Inflammatory macrophage treated with lipopolysaccharide for 4 hours (primary cell): Measurements from ENCODE around the gene RBBP8NL.

Experiments
- DNase-seq: peaks from one replicate; pipeline ENCODE4 v3.0.0-alpha.2; 2020

The RBBP8NL gene

DNA sequence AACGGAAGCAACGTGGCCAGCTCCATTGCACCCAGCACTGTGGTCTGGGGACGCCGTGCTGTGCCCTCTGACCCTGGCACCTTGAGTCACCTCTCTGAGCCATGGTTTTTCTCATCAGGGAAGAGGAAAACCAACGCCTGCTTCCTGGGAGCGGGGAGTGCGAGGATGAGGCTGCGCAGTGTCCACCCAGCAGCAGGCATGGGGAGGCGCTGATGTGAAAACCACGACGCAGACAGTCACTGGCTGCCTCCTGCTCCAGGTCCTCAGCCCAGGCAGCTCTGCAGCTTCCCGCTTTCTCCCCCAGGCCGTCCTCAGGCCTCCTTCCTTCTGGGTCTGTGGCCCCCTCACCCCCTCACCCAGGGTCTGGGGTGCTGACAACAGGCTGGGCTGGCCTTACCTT lies 34.5 kb upstream of the RBBP8NL start:
- DNase-seq, result no peak

DNA sequence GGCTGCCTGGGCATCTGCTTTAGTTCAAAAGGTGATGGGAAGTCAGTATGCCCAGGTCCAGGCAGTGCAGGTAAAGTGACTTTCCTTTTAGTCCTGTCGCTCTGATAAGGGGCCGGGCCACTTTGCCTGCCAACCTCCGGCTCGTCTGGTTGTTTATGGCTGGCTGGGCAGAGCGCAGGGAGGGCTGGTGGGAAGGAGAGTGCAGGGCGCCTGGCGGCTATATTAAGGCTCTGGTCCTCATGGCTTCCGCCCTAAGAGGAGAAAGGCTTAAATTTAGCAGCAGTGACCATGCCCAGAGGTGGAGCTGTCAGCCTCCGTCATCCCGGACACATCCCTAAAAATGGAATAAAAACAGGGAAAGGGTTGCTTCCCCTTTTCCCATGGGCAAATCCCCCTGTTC lies 33.8 kb upstream of the RBBP8NL start:
- DNase-seq, result no peak

DNA sequence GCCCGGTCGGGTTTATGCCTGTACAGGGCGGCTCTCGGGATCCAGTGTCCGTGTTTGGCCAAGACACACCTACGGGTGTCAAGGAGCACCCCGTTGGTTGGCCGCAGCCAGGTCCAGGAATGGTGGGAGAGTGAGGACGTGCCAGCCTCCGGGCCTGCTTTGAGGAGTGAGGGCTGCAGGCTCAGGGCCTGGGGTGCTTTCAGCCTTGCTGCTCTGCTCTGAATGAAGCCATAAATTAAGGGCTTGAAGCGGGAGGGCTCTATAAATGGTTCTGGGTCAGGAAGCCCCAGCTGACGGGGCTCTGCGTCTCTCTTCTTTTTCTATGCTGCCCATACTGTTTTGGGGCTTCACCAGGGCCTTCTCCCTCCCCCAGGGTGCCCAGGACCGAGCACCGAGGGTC lies 33.3 kb upstream of the RBBP8NL start:
- DNase-seq, result no peak

DNA sequence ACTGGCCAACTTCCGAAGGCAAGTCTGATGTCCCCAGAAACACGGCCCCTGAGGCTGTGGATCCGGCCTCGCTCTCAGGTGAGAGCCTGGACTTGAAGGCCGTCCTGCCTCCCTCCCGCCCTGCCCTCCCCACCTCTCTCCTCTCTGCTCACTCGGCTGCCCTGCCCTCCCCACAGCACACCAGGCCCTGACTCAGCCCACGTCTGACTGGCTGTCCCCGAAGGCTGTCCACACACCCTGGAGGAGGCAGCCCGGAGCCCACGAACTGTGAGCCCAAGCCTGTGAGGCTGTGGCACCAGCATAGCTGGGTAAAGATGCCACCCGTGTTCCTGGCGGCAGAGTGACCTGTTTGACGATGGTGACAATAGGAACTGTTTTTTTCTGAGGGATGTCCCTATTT lies 32.1 kb upstream of the RBBP8NL start:
- DNase-seq, result no peak

DNA sequence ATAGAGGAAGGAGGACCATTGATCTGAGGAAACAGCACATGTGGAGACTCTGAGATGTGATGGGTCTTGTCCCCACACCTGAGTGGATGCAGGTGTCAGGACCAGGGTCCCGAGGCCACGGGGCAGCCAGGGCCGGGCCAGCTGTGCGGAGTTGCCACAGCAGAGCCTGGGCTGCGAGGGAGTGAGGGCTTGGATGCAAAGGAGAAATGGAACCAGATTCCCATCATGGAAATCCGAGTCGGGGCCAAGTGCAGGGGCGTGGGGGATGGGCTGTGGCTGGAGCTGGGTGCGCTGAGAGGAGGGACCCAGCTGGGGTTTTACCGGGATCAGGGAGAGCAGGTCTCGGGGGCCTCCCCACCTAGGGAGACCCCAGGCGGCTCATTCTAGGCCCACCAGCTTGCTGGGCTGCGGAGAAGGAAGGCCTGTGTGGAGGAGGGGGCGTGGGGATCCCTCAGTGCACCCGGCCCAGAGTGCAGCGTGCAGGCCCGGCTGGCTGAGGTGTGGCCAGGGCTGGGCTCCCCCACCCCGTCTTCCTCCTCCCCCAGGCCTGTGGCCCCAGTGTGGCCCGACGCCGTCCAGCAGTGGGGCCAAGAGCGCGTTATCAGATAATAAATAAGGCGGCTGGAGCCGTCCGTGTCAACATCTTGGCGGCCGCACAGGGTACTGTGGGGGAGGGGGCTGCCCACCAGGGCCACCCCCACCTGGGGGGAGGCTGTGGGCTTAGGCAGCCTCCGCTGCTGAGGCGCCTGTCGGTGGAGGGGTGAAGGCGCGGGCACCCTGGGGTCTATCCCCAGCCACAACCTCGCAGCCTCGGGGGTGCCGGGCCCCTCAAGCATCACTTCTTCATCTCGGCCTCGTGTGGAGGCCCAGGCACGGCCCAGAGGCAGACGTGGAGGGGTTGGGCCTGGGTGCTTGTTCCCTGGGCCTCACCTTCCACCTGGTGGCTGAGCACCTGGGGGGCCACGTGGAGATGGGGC lies 31.2 kb upstream of the RBBP8NL start:
- DNase-seq, result no peak

DNA sequence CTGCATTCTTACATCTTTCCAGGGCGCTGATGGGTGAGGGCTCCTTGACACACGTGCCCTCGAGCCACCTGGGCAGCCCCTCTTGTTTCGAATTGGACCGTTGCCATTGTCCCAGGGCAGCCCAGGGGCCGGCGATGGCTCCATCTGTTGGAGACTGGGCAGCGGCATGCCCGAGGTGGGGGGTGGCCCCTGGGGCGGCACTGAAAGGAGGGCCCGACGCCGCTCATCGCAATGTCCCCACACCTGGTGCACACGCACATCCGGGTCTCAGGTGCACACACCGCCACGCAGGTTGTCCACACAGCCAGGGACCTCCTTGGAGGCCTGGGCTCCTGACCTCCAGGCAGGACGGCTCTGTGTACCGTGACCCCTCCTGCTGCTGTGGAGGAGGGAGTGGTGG lies 30.5 kb upstream of the RBBP8NL start:
- DNase-seq, result no peak

DNA sequence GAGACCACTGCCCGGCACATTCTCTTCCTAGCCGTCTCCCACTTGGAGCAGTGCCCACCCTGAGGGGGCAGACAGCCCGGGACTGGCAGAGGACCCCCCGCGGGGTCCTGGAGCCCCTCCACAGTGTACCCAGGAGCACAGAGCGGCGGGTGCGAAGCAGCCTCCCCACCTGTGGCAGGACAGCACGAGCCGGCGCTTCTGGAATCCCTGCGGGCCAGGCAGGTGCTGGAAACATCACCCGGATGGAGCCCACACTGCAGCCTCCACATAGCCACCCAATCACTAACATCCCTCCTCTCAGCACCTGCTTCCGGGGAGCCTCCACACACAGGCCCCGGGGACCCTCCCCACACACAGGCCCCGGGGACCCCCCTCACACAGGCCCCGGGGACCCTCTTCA lies 29.8 kb upstream of the RBBP8NL start:
- DNase-seq, result no peak

DNA sequence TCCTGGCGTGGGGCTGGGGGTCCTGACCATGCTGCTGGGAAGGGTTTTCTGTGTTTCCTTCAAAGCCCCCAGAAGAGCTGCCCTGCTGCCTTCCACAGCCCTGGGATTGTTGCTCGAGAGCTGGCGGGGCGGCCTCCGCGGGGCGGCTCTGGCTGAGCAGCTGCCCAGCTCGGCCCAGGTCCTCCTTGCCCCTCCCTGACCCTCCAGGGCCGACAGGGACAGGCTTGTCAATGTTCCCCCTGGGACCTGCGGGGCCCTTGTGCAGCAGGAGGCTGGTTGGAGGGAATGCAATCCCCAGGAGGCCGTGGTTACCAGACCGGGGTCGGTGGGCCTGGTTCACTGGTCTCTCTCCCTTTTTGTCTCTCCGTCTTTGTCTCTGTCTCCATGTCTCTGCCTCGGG lies 28.6 kb upstream of the RBBP8NL start:
- no peak for DNase-seq

DNA sequence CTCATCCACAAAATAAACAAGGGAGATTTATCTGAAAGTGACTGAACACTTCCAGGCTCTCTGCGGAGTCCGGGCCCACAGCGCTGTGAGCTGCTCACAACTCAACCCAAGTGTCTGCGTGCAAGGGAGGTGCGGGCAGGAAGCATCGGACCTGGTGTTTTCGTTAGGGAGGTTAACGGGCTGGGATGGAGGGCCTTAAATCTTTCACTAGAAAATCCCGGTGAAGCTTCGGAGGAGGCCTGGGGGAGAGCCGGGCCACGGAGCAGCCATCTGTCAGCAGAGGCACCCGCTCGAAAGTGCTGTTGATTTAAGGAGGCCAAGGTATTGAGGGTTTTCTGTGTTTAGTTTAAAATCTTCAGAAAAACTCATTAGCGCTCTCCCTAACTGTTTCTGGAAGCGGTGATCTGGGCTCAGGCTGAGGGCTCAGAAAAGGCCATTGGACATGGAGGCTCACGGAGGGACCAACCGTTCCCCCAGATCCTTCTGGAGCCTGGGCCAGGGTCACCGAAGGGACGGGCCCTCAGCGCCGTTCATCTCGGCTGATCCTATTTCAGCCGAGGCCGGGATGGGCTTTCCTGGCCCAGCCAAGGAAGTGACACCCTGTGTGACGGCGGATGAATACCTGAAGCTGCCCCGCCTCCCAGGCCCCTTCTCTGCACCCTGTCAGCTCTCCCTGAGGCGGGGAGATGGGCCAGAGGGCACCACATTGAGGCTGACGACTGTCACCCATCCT lies 27.7 kb upstream of the RBBP8NL start:
- no peak for DNase-seq

DNA sequence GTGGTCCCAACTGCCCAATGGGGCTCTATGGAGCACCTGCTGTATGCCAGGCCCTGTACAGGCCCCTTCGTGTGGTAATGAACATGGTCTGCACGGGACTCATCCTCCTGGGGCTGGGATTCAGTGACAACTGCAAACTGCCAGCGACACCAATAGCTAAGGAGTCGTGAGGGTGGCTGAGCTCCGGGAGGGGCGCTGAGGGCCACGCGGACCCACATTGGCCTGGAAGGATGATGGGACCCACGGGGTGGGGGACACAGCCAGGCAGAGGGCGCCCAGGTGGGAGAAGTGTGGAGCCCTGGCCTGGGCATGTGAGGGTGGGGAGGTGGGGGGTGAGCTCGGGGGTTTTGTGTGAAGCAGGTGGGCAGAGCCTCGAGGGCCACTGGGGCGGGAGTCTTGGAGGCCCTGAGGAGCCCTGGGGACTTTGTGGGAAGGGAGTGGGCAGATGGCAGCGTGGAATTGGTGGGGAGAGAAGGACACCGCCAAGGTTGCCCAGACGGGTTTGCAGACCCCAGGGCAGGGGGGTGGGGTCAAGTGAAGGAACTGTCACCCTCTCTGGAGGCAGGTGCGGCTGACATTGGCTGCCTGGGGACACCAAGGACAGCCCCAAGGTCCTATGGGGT lies 26.0 kb upstream of the RBBP8NL start:
- no peak for DNase-seq

DNA sequence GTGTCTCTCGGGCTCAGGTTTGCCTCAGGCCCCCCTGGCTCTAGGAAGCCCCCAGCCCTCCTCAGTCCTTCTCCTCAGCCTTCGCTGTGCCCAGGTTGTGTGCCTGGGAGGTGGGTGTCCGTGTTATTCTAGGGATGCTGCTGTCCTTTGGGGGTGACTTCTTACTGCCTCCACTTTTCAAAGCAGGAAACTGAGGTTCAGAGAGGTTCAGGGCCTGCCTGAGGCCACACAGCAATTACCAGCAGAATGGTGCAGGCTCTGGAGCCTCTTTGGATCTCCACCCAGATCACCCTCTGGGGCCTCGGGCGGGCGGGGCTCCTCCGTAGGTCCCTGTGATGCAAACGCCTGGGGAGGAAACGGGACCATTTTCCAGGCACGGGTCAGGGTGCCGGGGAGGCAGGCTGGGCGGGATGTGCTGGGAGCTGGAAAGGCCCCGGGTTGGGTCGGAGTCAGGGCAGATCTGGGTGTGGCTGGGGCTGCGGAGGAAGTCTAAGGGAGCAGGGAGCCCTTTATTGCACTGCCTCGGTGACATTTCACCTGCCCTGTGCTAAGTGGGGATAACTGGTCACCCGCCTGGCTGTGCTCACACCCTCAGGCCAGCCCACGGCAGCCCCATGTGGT lies 25.2 kb upstream of the RBBP8NL start:
- DNase-seq, result no peak

DNA sequence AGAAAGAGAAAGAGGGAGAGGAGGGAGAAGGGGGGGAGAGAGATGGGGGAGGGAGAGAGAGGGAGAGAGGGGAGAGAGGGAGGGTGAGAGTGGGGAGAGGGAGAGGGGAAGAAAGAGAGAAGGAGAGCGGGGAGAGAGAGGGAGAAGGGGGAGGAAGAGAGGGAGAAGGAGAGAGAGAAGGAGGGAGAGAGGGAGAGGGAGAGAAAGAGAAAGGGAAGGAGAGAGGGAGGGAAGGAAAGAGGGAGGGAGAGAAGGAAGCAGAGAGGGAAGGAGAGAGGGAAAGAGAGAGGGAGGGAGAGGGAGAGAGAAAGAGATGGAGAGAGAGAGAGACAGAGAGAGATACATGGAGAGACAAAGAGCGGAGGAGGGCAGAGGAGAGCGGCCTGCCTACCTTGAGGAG lies 24.6 kb upstream of the RBBP8NL start:
- DNase-seq, result no peak

DNA sequence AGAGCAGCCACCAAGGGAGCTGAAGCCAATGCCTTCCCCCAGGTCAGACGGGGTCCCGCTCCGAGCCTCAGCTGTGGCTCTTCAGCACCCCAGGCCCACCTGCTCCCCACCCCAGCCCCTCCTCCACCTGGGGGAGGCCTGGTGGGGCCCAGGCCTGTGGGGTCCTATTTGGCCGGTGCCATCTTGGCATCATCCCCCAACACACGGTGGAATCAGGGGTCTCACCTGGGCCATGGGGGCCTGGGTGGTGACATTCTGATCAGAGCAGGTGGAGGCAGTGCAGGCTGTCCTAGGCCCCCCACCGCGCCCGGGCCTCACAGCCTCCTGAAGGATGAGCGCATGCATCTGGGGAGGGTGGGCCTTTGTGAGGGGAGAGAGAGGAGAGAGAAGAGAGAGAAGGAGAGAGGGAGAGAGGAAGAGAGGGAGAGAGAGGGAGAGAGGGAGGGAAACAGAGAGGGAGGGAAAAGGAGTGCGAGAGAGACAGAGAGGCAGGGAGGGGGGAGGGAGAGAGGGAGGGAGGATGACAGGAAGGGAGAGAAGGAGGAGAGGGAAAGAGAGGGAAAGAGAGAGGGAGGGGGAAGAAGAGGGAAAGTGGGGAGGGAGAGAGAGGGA lies 23.9 kb upstream of the RBBP8NL start:
- no peak for DNase-seq

DNA sequence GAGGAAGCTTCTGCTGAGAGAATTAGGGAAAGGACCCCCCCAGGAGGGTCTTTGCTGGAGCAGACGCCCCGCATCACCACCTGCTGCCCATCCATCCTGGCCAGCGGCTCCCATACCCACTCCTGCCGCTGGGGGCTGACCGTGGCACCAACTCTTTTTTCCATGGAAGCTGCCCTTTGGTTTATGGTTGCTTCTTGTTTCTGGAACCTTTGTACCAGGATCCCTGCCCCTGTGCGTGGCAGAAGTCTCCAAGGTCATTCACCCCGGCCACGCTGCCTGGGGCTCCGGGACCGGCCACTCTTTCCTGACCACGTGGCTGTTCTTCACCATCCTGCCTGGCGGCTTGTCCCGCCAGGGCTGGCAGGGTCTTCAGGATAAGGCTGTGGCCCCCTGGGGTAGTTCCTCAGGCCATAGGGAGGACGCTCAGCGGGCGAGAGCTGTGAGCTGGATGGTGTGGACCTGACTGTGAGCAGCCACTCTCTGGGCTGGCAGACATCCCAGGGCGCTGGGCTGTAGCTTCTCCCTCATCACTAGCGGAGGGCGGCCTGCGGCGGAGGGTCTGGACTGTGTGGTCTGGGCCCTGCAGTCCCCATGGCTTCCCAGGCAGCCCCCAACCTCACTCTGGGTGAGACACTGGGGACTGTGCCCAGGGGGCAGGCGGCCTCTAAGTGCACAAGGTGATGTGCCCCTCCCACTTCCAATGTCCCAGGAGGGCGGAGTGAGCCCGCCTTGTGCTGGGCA lies 22.8 kb upstream of the RBBP8NL start:
- no peak for DNase-seq

DNA sequence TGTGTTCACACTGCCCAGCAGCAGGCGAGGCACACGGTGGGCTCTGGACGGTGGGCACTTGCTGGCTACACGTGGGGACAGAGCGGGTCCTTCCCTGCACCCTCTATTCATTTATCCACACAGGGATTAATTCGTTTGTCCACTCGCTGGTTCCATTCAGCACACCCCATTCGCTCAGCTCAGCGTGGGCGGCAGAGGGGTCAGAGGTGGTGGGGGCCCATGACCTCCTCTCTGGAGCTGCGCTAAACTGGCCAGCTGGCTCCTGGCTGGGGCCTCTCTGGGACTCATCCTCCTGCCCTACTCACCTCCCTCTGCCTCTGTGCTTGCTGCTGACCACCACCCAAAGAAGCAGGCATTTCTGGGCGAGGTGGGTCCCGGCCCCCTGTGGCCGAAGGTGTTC lies 21.4 kb upstream of the RBBP8NL start:
- DNase-seq, result no peak

DNA sequence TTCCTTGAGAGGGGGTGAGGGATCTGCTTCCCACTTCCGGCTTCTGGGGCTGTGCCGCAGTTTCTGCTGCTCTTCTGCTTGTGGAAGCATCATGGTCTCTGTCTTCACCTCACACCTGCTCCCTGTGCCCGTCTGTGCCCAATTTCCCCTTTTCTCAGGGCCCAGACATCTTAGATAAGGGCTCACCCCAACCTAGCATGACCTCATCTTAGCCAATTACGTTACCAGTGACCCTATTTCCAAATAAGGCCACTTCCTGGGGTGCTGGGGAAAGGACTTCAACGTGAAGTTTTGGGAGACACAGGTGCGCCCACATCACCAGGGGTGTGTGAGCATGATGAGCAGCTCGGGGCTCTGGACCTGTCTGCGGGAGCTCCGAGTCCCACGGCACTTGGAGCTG lies 20.7 kb upstream of the RBBP8NL start:
- no peak for DNase-seq

DNA sequence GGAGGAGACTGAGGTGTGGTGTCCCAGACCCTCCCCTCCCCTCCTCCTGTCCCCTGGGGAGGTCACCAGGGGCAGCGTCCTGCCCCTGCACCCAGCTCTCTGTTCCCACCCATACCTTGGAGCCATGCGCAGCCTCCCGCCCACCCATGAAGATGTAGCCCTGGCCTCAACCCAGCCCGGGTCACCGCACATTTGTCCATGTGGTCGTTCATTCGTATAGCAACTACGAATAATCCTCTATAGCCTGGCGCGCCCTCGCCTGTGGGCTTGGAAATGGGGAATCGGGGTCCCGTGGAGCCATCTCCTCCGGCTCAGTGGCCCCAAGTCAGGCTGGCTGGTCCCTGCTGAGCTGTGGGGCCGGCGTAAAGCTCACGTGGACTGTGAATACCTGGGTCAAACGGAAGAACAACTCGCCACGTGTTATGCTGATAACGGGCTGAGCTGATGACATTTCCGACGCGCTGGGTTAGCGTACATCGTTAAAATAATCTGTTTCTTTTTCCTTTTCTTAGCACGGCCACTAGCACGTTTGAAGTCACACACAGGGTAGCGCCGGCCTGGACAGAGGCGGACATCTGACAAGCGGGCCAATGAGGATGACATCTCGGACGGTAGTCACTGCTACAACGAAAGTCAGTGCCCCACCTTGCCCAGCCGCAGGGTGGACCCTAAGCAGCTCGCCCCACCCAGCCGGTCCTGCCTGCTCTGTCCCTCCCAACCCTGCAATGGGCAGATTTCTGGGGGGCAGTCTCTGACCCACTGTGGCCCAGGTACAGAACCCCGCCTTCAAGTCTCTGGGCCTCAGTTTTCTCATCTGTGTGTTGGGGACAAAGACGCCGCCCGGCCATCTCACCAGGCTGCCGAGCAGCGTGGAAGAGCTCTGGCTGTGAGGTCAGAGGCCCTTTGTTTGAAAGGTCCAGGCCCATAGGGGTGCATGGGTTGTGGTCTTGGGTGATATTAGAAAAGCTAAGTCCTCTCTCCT lies 19.8 kb upstream of the RBBP8NL start:
- DNase-seq, result no peak

DNA sequence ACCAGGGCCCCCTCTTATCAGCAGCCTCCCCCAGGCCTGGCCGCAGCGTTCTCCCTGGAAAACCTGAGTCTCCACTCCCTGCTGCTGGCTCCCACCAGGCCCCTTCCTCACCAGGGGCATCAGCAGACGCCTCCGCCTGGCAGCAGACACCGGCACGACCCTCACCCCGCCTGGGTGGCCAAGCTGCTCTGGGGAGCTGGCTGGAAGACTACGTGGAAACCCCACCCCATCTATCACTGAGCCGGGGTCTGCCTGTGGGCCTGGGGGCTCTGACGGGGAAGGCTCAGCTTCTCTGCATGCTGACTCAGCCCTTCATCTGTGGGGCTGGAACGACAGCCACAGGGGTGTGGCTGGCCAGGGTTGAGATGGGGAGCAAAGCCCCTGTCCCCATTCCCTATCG lies 19.1 kb upstream of the RBBP8NL start:
- DNase-seq, result no peak

DNA sequence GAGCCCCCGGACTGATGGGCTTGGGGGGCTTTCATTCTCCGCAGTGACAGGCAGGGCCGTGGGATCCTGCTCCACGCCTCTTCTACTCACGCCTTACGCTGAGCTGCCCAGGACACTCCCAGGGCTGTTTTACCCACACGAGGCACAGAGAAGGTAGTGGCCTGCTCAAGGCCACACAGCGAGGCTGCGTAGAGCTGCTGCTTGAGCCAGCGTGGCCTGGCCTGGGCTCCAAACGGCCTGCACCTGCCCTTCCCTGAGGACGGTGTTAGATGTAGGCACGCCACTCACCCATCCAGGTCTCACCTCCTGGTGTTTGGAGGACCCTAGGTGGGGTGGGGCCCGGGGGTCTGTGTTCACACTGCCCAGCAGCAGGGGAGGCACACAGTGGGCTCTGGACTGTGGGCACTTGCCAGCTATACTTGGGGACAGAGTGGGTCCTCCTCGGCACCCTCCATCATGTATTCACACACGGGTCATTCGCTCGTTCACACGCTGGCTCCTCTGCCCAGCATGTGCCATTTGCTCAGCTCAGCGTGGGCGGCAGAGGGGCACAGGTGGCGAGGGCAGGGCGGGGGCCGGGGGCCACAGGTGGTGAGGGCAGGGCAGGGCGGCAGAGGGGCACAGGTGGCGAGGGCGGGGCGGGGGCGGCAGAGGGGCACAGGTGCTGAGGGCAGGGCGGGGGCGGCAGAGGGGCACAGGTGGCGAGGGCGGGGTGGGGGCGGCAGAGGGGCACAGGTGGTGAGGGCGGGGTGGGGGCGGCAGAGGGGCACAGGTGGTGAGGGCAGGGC lies 18.4 kb upstream of the RBBP8NL start:
- DNase-seq, result no peak

DNA sequence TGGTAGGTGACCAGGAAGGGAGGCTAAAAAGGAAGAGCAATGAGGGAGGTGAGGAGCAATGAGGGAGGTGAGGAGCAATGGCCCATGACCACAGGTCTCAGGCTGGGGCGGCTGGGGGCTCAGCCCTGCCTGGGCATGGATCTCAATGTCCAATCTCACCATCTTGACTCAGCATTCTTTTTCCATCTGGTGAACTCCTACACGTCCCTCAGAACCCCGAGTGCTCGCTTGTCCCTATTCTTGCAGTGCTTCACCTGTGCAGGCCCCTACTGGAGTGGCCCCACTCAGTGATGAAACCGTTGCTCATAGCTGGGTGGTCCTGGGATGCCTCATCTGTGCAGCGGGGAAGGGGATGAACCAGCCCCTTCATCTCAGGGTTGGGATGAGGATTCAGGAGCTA lies 16.9 kb upstream of the RBBP8NL start:
- DNase-seq, result no peak
